ENCODE results near the gene MANSC4.
"Not testable (repeated sequence)": the region's sequence is repeated elsewhere in the genome, so short reads cannot be mapped to it uniquely, and the experiment has no call there.

Gene MANSC4

DNA sequence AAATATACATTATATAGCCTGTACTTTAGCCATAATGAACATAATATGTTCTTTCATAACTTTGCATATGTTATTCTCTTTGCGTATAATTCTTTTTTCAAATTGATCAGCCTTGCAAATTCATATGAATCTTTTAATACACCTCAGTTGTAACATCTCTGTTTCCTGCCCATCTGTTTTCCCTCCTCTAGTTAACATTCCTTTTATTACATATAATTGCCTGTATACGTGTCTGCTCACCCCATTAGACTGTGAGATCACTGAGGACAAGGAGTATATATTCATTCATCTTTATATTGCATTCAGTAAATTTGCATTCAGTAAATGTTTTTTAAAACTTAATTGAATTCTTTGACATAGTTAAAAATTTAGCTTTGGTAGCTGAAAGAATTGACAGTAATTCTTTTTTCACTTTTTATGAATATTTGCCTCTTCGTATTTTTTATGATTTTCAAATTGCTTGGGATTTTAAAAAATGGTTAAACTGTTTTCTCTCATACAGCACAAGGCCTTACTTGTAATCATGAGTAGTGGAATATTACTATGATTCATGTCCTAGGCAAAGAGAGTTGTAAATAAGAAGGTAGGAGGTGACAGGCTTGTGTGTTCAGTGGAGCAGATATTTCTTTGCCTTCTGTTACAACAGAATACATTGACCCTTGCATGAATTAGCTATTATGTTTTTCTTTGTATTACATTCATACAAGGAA, 32.8 kb downstream of the MANSC4 start:
- no peak for DNase-seq

DNA sequence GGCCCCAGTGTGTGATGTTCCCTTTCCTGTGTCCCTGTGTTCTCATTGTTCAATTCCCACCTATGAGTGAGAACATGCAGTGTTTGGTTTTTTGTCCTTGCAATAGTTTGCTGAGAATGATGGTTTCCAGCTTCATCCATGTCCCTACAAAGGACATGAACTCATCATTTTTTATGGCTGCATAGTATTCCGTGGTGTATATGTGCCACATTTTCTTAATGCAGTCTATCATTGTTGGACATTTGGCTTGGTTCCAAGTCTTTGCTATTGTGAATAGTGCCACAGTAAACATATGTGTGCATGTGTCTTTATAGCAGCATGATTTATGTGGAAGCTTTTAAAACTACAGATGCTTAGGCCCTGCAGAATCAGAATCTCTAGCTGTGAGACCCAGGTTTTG, 34.3 kb downstream of the MANSC4 start:
- not testable (repeated sequence) for DNase-seq

DNA sequence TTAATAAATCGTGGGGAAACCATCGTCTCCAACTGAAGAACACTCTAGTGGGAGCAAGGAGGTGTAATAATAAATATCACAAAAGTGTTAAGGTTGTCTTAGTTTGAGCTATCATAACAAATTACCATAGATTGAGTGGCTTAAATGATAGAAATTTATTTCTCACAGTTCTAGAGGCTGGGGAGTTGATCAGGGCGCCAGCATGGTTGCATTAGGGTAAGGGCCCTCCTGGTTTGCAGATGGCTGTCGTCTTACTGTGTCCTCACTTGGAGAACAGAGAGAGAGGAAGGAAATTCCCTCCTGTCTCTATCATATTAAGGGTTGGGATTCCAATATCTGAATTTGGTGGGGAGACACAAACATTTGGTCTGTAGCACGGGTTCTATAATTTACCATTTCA, 36.4 kb downstream of the MANSC4 start:
- no peak for DNase-seq

DNA sequence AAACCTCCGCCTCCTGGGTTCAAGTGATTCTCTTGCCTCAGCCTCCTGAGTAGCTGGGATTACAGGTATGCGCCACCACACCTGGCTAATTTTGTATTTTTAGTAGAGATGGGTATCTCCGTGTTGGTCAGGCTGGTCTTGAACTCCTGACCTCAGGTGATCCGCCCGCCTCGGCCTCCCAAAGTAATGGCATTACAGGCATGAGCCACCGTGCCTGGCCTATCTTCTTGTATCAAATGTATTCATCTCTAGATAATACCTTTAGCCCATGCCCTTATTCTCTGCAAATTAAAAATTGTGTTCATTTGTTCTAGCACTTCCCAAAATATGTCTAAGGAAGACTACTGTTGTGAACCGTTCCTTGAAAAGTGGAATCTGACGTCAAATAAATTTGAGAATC, 45.7 kb downstream of the MANSC4 start:
- not testable (repeated sequence) for DNase-seq

DNA sequence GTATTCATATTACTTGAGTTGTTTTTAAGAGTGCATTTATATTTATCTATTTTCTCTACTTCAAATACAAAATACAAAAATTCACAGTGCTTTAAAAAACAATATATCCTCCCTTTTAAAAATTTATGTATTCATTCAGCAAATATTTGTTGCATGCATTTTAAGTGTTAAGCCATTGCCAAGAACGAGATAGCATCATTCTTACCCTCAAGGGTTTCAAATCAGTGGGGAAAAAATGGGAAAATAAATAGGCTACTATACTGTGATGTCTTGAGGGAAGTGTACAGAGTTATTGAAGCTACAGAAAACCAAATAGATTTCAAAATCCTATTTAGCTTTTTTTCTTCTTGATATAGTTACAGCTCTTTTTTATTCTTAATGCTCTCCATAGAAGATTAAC, 46.2 kb downstream of the MANSC4 start:
- no peak for DNase-seq

DNA sequence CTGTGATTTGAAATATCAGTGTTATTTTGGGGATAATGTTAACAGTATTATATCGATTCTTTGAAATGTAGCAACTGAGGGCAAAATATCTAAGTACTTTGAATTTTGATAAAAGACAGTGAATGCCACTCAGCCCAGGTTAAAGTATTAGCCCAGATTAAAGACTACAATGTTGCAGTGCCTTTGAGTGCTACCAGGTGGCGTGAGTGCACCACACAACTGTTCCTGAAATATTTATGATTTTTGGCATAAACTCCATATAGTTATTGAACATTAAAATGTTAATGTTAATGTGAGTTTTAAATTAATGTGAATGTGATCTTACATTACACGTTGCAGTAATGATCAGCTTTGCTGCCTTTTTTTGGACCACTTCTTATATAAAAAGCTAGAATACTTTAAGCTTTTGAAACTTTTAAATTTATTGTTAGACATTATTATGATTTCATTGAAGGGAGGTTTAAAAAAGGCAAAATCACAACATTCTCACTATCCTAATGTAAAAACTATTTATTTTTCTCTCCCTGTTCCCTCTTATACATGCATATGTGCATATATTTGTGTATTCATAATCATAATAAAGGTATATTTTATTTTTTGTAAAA, 46.9 kb downstream of the MANSC4 start:
- DNase-seq, result no peak

DNA sequence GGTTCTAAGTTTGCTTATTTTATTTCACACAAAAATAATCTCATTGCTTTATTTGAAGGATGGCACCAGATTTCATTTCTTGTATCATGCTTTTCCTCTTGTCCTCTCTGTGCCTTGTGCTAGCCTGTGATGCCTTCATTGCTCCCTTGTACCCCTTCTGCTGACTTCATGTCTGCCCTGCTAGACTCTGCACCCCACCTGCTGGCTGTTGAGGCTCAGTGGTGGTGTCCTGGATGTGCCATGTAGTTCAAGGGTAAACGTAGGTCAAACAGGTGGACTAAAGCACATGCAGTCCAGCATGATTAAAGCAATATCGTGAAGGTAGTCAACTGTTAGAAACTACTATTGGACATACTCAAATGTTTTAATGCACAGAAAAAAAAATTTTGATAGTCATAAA, 47.8 kb downstream of the MANSC4 start:
- DNase-seq, result no peak

DNA sequence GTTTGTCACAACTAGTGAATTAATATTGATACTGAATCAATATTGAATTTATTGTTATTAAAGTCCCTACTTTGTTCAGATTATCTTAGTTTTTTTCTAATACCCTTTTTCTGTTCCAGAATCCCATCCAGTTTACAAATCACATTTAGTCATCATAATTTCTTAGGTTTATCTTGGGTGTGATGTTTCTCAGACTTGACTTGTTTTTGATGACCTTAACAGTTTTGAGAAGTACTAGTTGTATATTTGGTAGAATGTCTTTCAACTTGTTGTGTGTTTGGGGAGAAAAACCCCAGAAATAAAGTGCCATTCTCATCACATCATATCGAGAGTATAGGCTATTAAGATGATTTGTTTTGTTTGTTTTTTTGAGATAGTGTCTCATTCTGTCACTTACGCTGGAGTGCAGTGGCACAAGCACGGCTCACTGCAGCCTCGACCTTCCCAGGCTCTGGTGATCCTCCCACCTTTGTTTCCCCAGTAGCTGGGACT, 49.9 kb downstream of the MANSC4 start:
- DNase-seq, result no peak

DNA sequence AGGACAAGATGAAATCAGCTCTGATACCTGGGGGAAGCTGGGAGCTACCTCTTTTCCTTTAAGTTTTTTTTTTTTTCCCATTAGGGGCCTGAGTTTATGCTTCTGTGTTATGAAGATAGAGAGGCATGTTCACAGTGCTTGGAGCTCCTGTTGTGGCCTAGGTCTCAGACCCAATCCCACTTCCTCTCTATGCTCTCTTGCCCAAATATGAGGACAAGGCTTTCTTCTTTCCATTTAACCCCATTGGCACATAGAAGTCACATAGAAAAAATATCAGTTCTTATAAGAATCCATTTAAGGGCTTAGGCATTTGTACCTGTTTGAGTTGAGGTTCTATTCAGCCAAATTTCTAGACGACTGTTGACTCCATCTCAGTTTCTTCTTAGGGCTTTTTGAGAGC, 56.8 kb downstream of the MANSC4 start:
- DNase-seq, result no peak

Measured in 8988T (cell line).